Upper lobe of left lung (tissue), 6 donors: ENCODE data around the gene DOCK6. TPM values are rescaled to one million over a fixed set of nuclear protein-coding genes. Genes with fewer than 3 reads are reported as not detected.

Experiments
- ATAC-seq, 2 donors: fragments of 200-7000 bp; cut with Tn5 transposase; one replicate each; pipeline ENCODE4 v1.9.1; 2022; ENCODE audit warnings: mild to moderate bottlenecking in 2 of 2, moderate library complexity in 2 of 2; ENCODE audit not compliant: low FRiP score in 2 of 2
- DNase-seq, 2 donors: peaks; one replicate each; pipeline ENCODE4 v3.0.0-alpha.2; 2019 to 2020
- H3K27ac ChIP-seq, 4 donors: fragments of 200-600 bp; sonication (generic); one replicate each; pipeline ENCODE4 v1.5.1; 2016 to 2019
- H3K27me3 ChIP-seq, 4 donors: fragments of 200-600 bp; sonication (generic); one replicate each; pipeline ENCODE4 v1.5.1; 2017 to 2019
- H3K36me3 ChIP-seq, 4 donors: fragments of 200-600 bp; sonication (generic); one replicate each; pipeline ENCODE4 v1.5.1; 2016 to 2019
- H3K4me1 ChIP-seq, 4 donors: fragments of 200-600 bp; sonication (generic); one replicate each; pipeline ENCODE4 v1.5.1; 2018 to 2019
- H3K4me3 ChIP-seq, 4 donors: fragments of 200-600 bp; sonication (generic); one replicate each; pipeline ENCODE4 v1.5.1; 2017 to 2019; ENCODE audit warnings: mild to moderate bottlenecking in 2 of 4, moderate library complexity in 1 of 4
- H3K9me3 ChIP-seq, 4 donors: fragments of 200-600 bp; sonication (generic); one replicate each; pipeline ENCODE4 v1.5.1; 2018 to 2019
- CTCF ChIP-seq, 6 experiments: fragments of 450-650 bp in 4 of 6; fragments of 200-600 bp in 2 of 6; sonication (generic) in 2 of 6; IDR thresholded peaks; one replicate each; pipeline ENCODE4 v1.5.1; 2016 to 2019; ENCODE audit warnings: antibody characterized with exemption in 6 of 6
- EP300 ChIP-seq, 4 donors: sonication (generic); formaldehyde crosslinking; IDR thresholded peaks; one replicate each; pipeline ENCODE4 v1.5.1; 2017; ENCODE audit warnings: antibody characterized with exemption in 4 of 4, control low read depth in 2 of 4
- POLR2A ChIP-seq, 4 donors: fragments of 450-650 bp; IDR thresholded peaks; one replicate each; pipeline ENCODE4 v1.5.1; 2016 to 2017; ENCODE audit warnings: antibody characterized with exemption in 4 of 4, mild to moderate bottlenecking in 2 of 4
- POLR2AphosphoS5 ChIP-seq, 2 donors: sonication (generic); formaldehyde crosslinking; IDR thresholded peaks; one replicate each; pipeline ENCODE4 v1.5.1; 2017; ENCODE audit warnings: antibody characterized with exemption in 2 of 2
- WGBS, 2 donors: methylation state at CpG; one replicate each; pipeline ENCODE4 v1.1.5; 2017 to 2018; 5-methylcytosine and 5-hydroxymethylcytosine counted together
- total RNA-seq, 6 donors: library from RNA; depleted of rRNA in 4 of 6; stranded (reverse); fragments of >200 nt in 4 of 6; gene quantifications; one replicate each; pipeline versions ENCODE4 v1.1.0 to v1.2.1, GENCODE V29; 2016 to 2021
- donor health status: DM: no; HTN: no; CAD: no; lungs with moderate emphysema.
- donor health status: DM: no; HTN: yes; CAD: no; lungs with severe emphysema.

The DOCK6 gene
- total RNA-seq, 6 donors from 2014 or later: 34.5 to 203 (median 116) TPM

GRCh38 chr19:11238781-11239376 lies 23.4 kb downstream of the DOCK6 start:
- DNase-seq: no peak
- Histone ChIP-seq H3K36me3 (peaks cover 0 to 90% (median 45%) of the 10 kb centered on the region in 4 donors), H3K4me1 (peaks cover 6 to 11% (median 9%) of the 10 kb centered on the region in 4 donors), H3K27me3 (no peaks in the 10 kb centered on the region), H3K9me3 (peaks cover 0 to 4% (median 0%) of the 10 kb centered on the region in 4 donors), H3K27ac (peak overlapping the region in 1 of 4 donors; percentile 21), H3K4me3 (no peak overlapping the region)
- 91 to 95% methylated on average over 6 of the region's 6 CpGs for WGBS, 2 donors
- no peak for ATAC-seq
- TF ChIP-seq POLR2A (IDR thresholded peaks at IDR 0.05) (no peak), CTCF (IDR thresholded peaks at IDR 0.05) (no peak), POLR2AphosphoS5 (IDR thresholded peaks at IDR 0.05) (no peak)

GRCh38 chr19:11238041-11238440 lies 24.3 kb downstream of the DOCK6 start:
- peak in 1 of 2 donors; percentile 73 for DNase-seq
- Histone ChIP-seq H3K36me3 (peaks cover 0 to 98% (median 48%) of the 10 kb centered on the region in 4 donors), H3K9me3 (peaks cover 0 to 4% (median 0%) of the 10 kb centered on the region in 4 donors), H3K4me1 (peaks cover 0 to 4% (median 3%) of the 10 kb centered on the region in 4 donors), H3K4me3 (no peak overlapping the region), H3K27me3 (no peaks in the 10 kb centered on the region), H3K27ac (no peak overlapping the region)
- WGBS, 2 donors: 94 to 96% methylated on average over 10 to 11 of the region's 11 CpGs
- no peak for ATAC-seq
- TF ChIP-seq POLR2AphosphoS5 (IDR thresholded peaks at IDR 0.05) (no peak), CTCF (IDR thresholded peaks at IDR 0.05) (no peak), EP300 (IDR thresholded peaks at IDR 0.05) (no peak), POLR2A (IDR thresholded peaks at IDR 0.05) (no peak)

GRCh38 chr19:11237321-11237720 lies 25.0 kb downstream of the DOCK6 start:
- Histone ChIP-seq H3K4me1 (no peaks in the 10 kb centered on the region), H3K27me3 (no peaks in the 10 kb centered on the region), H3K36me3 (peaks cover 0 to 98% (median 54%) of the 10 kb centered on the region in 4 donors), H3K27ac (peak overlapping the region in 1 of 4 donors; percentile 26), H3K4me3 (no peak overlapping the region), H3K9me3 (peaks cover 0 to 4% (median 0%) of the 10 kb centered on the region in 4 donors)
- DNase-seq: no peak
- ATAC-seq: no peak
- TF ChIP-seq EP300 (IDR thresholded peaks at IDR 0.05): no peak
- TF ChIP-seq CTCF (IDR thresholded peaks at IDR 0.05): no peak
- no peak for TF ChIP-seq POLR2A (IDR thresholded peaks at IDR 0.05)
- no peak for TF ChIP-seq POLR2AphosphoS5 (IDR thresholded peaks at IDR 0.05)
- 88 to 95% methylated on average over 9 to 12 of the region's 15 CpGs for WGBS, 2 donors

GRCh38 chr19:11236324-11237301 lies 25.7 kb downstream of the DOCK6 start:
- TF ChIP-seq POLR2AphosphoS5 (IDR thresholded peaks at IDR 0.05): no peak
- TF ChIP-seq CTCF (IDR thresholded peaks at IDR 0.05): no peak
- no peak for TF ChIP-seq POLR2A (IDR thresholded peaks at IDR 0.05)
- H3K4me1 ChIP-seq: no peaks in the 10 kb centered on the region
- H3K36me3 ChIP-seq: peaks cover 0 to 98% (median 55%) of the 10 kb centered on the region in 4 donors
- no peak for DNase-seq
- H3K27ac ChIP-seq: peak overlapping the region in 3 of 4 donors; percentile 26 to 30 (median 30)
- 91 to 93% methylated on average over 16 to 29 of the region's 31 CpGs for WGBS, 2 donors
- peaks cover 0 to 4% (median 0%) of the 10 kb centered on the region in 4 donors for H3K9me3 ChIP-seq
- ATAC-seq: peak in 1 of 2 donors; percentile 10
- no peak overlapping the region for H3K4me3 ChIP-seq
- no peaks in the 10 kb centered on the region for H3K27me3 ChIP-seq
